Stimulated activated CD4-positive, alpha-beta T cell treated with anti-CD3 and anti-CD28 coated beads, Interleukin-2, amount 100 ng/mL, for 4 hours (primary cell): Measurements from ENCODE around the gene HSPA4L.

ENCODE experiments used
- DNase-seq: peaks from one replicate; pipeline ENCODE4 v3.0.0-alpha.2; 2020; ENCODE audit warnings: low read depth

HSPA4L gene

GRCh38 chr4:127870281-127870680 lies 88.2 kb downstream of the HSPA4L start:
- no peak for DNase-seq

- no peak for DNase-seq
Measured at GRCh38 chr4:127870688-127871087, 88.6 kb downstream of the HSPA4L start.

- DNase-seq: no peak
Measured at GRCh38 chr4:127875791-127876190, 93.7 kb downstream of the HSPA4L start.

- peak; percentile 90 for DNase-seq
Measured at GRCh38 chr4:127880763-127881562, 98.8 kb downstream of the HSPA4L start, which contains the start of gene PLK4. Gene PLK4 (plus strand): TSS chr4:127880893. CDS start chr4:127881135, 242 bp downstream.

GRCh38 chr4:127881563-127881864 lies 99.4 kb downstream of the HSPA4L start:
- no peak for DNase-seq

GRCh38 chr4:127888559-127888958 lies 106.4 kb downstream of the HSPA4L start:
- no peak for DNase-seq

GRCh38 chr4:127889903-127890302 lies 107.8 kb downstream of the HSPA4L start:
- DNase-seq: no peak
